Hepatocyte (in vitro differentiated cells): ENCODE data around the gene PPM1K.

Source experiments
- EZH2 ChIP-seq: fragments of 200-600 bp; sonication (generic); IDR thresholded peaks from 2 replicates; pipeline ENCODE4 v1.6.1; 2016; ENCODE audit warnings: antibody characterized with exemption, mild to moderate bottlenecking, borderline replicate concordance
- TF ChIP-seq, protein P1 (sequence below): fragments of 200-600 bp; sonication (generic); IDR thresholded peaks from 2 replicates; pipeline ENCODE4 v1.5.1; 2016; ENCODE audit warnings: antibody characterized with exemption, mild to moderate bottlenecking; ENCODE audit not compliant: poor library complexity

DNA sequence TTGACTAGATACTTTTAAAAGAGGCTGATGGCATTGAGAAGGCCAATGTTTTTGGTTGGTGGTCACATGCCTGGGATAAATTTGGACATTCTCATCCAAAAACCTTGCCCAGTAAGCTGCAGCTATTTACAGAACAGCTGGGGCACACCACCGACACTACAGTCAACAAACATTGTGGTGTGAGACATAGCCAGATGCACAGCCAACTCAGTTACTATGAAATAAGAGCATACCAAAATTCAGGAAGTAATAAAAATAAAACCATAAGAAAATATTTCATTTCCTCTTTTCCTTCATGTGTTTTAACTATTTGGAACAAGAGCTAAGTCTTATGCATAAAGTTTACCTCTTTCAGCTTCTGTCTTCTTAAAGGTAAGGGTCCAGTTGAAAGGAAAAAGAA is 8.8 kb downstream of the PPM1K start:
- TF ChIP-seq, protein P1, sequence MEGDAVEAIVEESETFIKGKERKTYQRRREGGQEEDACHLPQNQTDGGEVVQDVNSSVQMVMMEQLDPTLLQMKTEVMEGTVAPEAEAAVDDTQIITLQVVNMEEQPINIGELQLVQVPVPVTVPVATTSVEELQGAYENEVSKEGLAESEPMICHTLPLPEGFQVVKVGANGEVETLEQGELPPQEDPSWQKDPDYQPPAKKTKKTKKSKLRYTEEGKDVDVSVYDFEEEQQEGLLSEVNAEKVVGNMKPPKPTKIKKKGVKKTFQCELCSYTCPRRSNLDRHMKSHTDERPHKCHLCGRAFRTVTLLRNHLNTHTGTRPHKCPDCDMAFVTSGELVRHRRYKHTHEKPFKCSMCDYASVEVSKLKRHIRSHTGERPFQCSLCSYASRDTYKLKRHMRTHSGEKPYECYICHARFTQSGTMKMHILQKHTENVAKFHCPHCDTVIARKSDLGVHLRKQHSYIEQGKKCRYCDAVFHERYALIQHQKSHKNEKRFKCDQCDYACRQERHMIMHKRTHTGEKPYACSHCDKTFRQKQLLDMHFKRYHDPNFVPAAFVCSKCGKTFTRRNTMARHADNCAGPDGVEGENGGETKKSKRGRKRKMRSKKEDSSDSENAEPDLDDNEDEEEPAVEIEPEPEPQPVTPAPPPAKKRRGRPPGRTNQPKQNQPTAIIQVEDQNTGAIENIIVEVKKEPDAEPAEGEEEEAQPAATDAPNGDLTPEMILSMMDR, result no peak
- no peak for TF ChIP-seq EZH2
